HepG2 (cell line): ENCODE results near the gene TADA3. TPM values are rescaled to one million over a fixed set of nuclear protein-coding genes. Genes with fewer than 3 reads are reported as not detected.

Experiments
- BHLHE40 ChIP-seq: IDR thresholded peaks from 2 replicates; pipeline ENCODE4 v1.6.1; 2011; ENCODE audit warnings: low read length, improper control_type of control experiment
- HIVEP1 ChIP-seq: sonication (generic); formaldehyde crosslinking; IDR thresholded peaks from 2 replicates; pipeline ENCODE4 v1.4.0; 2020; ENCODE audit warnings: mild to moderate bottlenecking, missing genetic modification reagents
- KAT8 ChIP-seq: IDR thresholded peaks from 2 replicates; pipeline ENCODE4 v1.6.1; 2016; ENCODE audit warnings: missing genetic modification reagents, missing compliant biosample characterization
- KLF12 ChIP-seq: sonication (generic); formaldehyde crosslinking; IDR thresholded peaks from 2 replicates; pipeline ENCODE4 v1.4.0; 2020; ENCODE audit warnings: missing genetic modification reagents, borderline replicate concordance
- KLF15 ChIP-seq: sonication (generic); formaldehyde crosslinking; IDR thresholded peaks from 2 replicates; pipeline ENCODE4 v1.8.1; 2023; ENCODE audit warnings: borderline replicate concordance, mild to moderate bottlenecking, inconsistent platforms, missing genetic modification reagents, mixed read lengths
- MAFK ChIP-seq, 2 experiments: IDR thresholded peaks in 1 of 2; conservative IDR thresholded peaks in 1 of 2; 2 replicates each; pipeline ENCODE4 v1.6.1; 2011; ENCODE audit warnings: improper control_type of control experiment in 2 of 2, low read length in 2 of 2
- MEIS2 ChIP-seq: sonication (generic); formaldehyde crosslinking; IDR thresholded peaks from 2 replicates; pipeline ENCODE4 v1.9.0; 2021; ENCODE audit warnings: mild to moderate bottlenecking, missing genetic modification reagents
- SMYD3 ChIP-seq: sonication (generic); formaldehyde crosslinking; IDR thresholded peaks from 2 replicates; pipeline ENCODE4 v1.8.1; 2023; ENCODE audit warnings: mild to moderate bottlenecking, missing genetic modification reagents
- SP1 ChIP-seq, 2 experiments: fragments of 450-650 bp in 1 of 2; sonication (generic) in 1 of 2; formaldehyde crosslinking in 1 of 2; IDR thresholded peaks; 2 replicates each; pipeline versions ENCODE4 v1.4.0 to v1.6.1; 2016 to 2020; ENCODE audit warnings: missing genetic modification reagents in 1 of 2
- ZFP82 ChIP-seq: sonication (generic); formaldehyde crosslinking; IDR thresholded peaks from 2 replicates; pipeline ENCODE4 v1.5.1; 2020; ENCODE audit warnings: mild to moderate bottlenecking, missing genetic modification reagents, borderline replicate concordance
- ZFP91 ChIP-seq: sonication (generic); formaldehyde crosslinking; IDR thresholded peaks from 2 replicates; pipeline ENCODE4 v1.9.0; 2022; ENCODE audit warnings: missing genetic modification reagents, mild to moderate bottlenecking, borderline replicate concordance
- ZGPAT ChIP-seq: IDR thresholded peaks from 2 replicates; pipeline ENCODE4 v1.6.1; 2016; ENCODE audit warnings: mild to moderate bottlenecking
- ZNF329 ChIP-seq: sonication (generic); formaldehyde crosslinking; IDR thresholded peaks from 2 replicates; pipeline ENCODE4 v1.9.0; 2021; ENCODE audit warnings: low read depth, mild to moderate bottlenecking, missing genetic modification reagents
- ZNF335 ChIP-seq: sonication (generic); formaldehyde crosslinking; IDR thresholded peaks from 2 replicates; pipeline ENCODE4 v1.4.0; 2020; ENCODE audit warnings: missing genetic modification reagents
- ZNF350 ChIP-seq: sonication (generic); formaldehyde crosslinking; IDR thresholded peaks from 2 replicates; pipeline ENCODE4 v1.4.0; 2020; ENCODE audit warnings: mild to moderate bottlenecking, low read depth, missing genetic modification reagents, borderline replicate concordance
- ZNF547 ChIP-seq: sonication (generic); formaldehyde crosslinking; IDR thresholded peaks from 2 replicates; pipeline ENCODE4 v1.5.1; 2020; ENCODE audit warnings: mild to moderate bottlenecking, missing genetic modification reagents
- ZNF605 ChIP-seq: sonication (generic); formaldehyde crosslinking; IDR thresholded peaks from 2 replicates; pipeline ENCODE4 v1.8.0; 2022; ENCODE audit warnings: mild to moderate bottlenecking, missing genetic modification reagents
- ZNF629 ChIP-seq: sonication (generic); formaldehyde crosslinking; conservative IDR thresholded peaks from 2 replicates; pipeline ENCODE4 v1.5.0; 2020; ENCODE audit warnings: missing genetic modification reagents
- ZNF75D ChIP-seq: sonication (generic); formaldehyde crosslinking; IDR thresholded peaks from 2 replicates; pipeline ENCODE4 v1.8.1; 2023; ENCODE audit warnings: missing genetic modification reagents, mild to moderate bottlenecking, borderline replicate concordance
- ZNF790 ChIP-seq: sonication (generic); formaldehyde crosslinking; IDR thresholded peaks from 2 replicates; pipeline ENCODE4 v1.8.0; 2022; ENCODE audit warnings: missing genetic modification reagents, mild to moderate bottlenecking, borderline replicate concordance
- polyA plus RNA-seq, 8 experiments: library from polyadenylated mRNA; depleted of rRNA in 3 of 8; stranded (reverse) in 7 of 8; unstranded in 1 of 8; fragments of >200 nt; fragmentation: Illumina TruSeq in 4 of 8; extraction: Trizol in 4 of 8; gene quantifications; 2 replicates each; pipeline versions ENCODE4 v1.2.1 to v1.2.3, GENCODE V29; 2011 to 2016; ENCODE audit warnings: low read depth in 4 of 8, missing spikeins in 1 of 8, mixed read lengths in 1 of 8; ENCODE audit not compliant: insufficient read depth in 1 of 8
- total RNA-seq, 5 experiments: library from RNA; depleted of rRNA; stranded (reverse); fragments of >200 nt; fragmentation: Illumina TruSeq; extraction: Trizol; gene quantifications; 2 replicates each; pipeline ENCODE4 v1.2.3, GENCODE V29; 2016; ENCODE audit warnings: low read depth in 1 of 5
- TF ChIP-seq, protein P1 (sequence below), 2 experiments: sonication (generic) in 1 of 2; formaldehyde crosslinking in 1 of 2; IDR thresholded peaks; 2 replicates each; pipeline versions ENCODE4 v1.4.0 to v1.6.1; 2016 to 2020; ENCODE audit warnings: borderline replicate concordance in 1 of 2, low read depth in 1 of 2, mild to moderate bottlenecking in 1 of 2, missing genetic modification reagents in 1 of 2

The TADA3 gene
- total and polyA plus RNA-seq, 2 of the 13 experiments (the other 11 are each of a cell fraction or from before 2014, with no cell fraction given), result 32.1 to 37.1 TPM

- 0 out of 2 replicates have a peak, but pooled peaks have one; percentile 39 for TF ChIP-seq ZNF790
- no peak for TF ChIP-seq MAFK (conservative IDR thresholded peaks at IDR 0.05 in 1 of 2, IDR thresholded peaks at IDR 0.05 in 1 of 2; ENCODE audit: low read length in 2 of 2)
- TF ChIP-seq ZFP91 (CRISPR knock-in tag), result peak; percentile 68; the same call in 1 of the 2 replicates
- TF ChIP-seq BHLHE40, result no peak
- TF ChIP-seq ZNF350, result peak; percentile 66; the same call in 1 of the 2 replicates
- TF ChIP-seq ZNF547 (CRISPR knock-in tag), result no peak; the same call in 1 of the 2 replicates
- peak; percentile 48; the same call in 1 of the 2 replicates for TF ChIP-seq KLF15 (CRISPR knock-in tag)
- no peak for TF ChIP-seq SP1 (IDR thresholded peaks at IDR 0.05)
- peak; percentile 86 for TF ChIP-seq SP1 (CRISPR knock-in tag; IDR thresholded peaks at IDR 0.05)
- 0 out of 2 replicates have a peak, but pooled peaks have one; percentile 12 for TF ChIP-seq ZNF629
- 0 out of 2 replicates have a peak, but pooled peaks have one; percentile 32 for TF ChIP-seq SMYD3 (CRISPR knock-in tag)
- 0 out of 2 replicates have a peak, but pooled peaks have one; percentile 30 for TF ChIP-seq HIVEP1 (CRISPR knock-in tag)
- TF ChIP-seq ZFP82 (CRISPR knock-in tag), result no peak
- TF ChIP-seq ZNF329 (CRISPR knock-in tag), result 0 out of 2 replicates have a peak, but pooled peaks have one; percentile 54
- TF ChIP-seq MEIS2 (CRISPR knock-in tag), result peak; percentile 44; the same call in 1 of the 2 replicates
- no peak for TF ChIP-seq ZNF335
- TF ChIP-seq ZNF75D (CRISPR knock-in tag), result no peak
- TF ChIP-seq ZNF605 (CRISPR knock-in tag), result peak; percentile 86
- peak; percentile 96 for TF ChIP-seq ZGPAT
- TF ChIP-seq KLF12, result peak; percentile 98
- TF ChIP-seq, protein P1, sequence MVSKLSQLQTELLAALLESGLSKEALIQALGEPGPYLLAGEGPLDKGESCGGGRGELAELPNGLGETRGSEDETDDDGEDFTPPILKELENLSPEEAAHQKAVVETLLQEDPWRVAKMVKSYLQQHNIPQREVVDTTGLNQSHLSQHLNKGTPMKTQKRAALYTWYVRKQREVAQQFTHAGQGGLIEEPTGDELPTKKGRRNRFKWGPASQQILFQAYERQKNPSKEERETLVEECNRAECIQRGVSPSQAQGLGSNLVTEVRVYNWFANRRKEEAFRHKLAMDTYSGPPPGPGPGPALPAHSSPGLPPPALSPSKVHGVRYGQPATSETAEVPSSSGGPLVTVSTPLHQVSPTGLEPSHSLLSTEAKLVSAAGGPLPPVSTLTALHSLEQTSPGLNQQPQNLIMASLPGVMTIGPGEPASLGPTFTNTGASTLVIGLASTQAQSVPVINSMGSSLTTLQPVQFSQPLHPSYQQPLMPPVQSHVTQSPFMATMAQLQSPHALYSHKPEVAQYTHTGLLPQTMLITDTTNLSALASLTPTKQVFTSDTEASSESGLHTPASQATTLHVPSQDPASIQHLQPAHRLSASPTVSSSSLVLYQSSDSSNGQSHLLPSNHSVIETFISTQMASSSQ (IDR thresholded peaks at IDR 0.05; ENCODE audit: low read depth), result no peak
- TF ChIP-seq, protein P1 (CRISPR knock-in tag; IDR thresholded peaks at IDR 0.05; ENCODE audit: borderline replicate concordance), result peak; percentile 78; the same call in 1 of the 2 replicates
- peak; percentile 89 for TF ChIP-seq KAT8 (CRISPR knock-in tag)
Observed at GRCh38 chr3:9731206-9732079, 60.8 kb downstream of the TADA3 start, which contains the start of gene BRPF1 (continued).
